Right lobe of liver (tissue), 4 donors: ENCODE data around the gene SORBS2.

Experiments
- POLR2A ChIP-seq: fragments of 450-650 bp; IDR thresholded peaks from one replicate; pipeline ENCODE4 v1.6.1; 2017; ENCODE audit warnings: antibody characterized with exemption, mild to moderate bottlenecking
- TF ChIP-seq, protein P1 (sequence below), 4 donors: fragments of 200-600 bp in 3 of 4; fragments of 450-650 bp in 1 of 4; IDR thresholded peaks; one replicate each; pipeline versions ENCODE4 v1.5.1 to v1.8.0; 2016 to 2022; ENCODE audit warnings: antibody characterized with exemption in 4 of 4, mild to moderate bottlenecking in 2 of 4
- donor health status: DM: no; HTN: no; CAD: no.
- donor health status: DM: no; HTN: no; CAD: no.
- donor health status: DM: no; HTN: yes; CAD: no.

DNA sequence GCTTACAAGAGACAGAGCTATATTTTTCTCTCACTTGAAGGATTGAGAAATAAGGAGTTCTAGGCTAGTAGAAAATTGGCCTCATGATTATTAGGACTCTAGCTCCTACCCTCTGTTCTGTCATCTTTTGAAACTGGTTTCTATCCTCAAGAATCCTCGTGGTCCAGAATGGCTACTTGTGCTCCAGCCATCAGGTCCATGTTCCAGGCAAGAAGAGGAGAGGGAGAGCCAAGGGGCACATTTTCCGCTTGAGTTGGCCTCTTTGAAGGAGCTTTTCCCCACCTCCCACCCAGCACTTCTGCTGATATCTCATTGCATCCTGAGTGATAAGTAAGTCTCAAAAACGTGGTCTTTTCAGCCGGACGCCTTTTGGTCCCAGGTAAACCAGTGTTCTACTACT lies 7.2 kb upstream of the SORBS2 start:
- no peak for TF ChIP-seq POLR2A
- TF ChIP-seq, protein P1, sequence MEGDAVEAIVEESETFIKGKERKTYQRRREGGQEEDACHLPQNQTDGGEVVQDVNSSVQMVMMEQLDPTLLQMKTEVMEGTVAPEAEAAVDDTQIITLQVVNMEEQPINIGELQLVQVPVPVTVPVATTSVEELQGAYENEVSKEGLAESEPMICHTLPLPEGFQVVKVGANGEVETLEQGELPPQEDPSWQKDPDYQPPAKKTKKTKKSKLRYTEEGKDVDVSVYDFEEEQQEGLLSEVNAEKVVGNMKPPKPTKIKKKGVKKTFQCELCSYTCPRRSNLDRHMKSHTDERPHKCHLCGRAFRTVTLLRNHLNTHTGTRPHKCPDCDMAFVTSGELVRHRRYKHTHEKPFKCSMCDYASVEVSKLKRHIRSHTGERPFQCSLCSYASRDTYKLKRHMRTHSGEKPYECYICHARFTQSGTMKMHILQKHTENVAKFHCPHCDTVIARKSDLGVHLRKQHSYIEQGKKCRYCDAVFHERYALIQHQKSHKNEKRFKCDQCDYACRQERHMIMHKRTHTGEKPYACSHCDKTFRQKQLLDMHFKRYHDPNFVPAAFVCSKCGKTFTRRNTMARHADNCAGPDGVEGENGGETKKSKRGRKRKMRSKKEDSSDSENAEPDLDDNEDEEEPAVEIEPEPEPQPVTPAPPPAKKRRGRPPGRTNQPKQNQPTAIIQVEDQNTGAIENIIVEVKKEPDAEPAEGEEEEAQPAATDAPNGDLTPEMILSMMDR (IDR thresholded peaks at IDR 0.05) = no peak
